GM18861 (cell line): ENCODE data around the gene BIRC5.

Experiments
- ATAC-seq: cut with Tn5 transposase; IDR thresholded peaks from one replicate; pipeline ENCODE4 v1.9.1; 2021; ENCODE audit not compliant: unreplicated experiment

BIRC5 gene

GRCh38 chr17:78271419-78272170, 57.5 kb downstream of the BIRC5 start:
- no peak for ATAC-seq

DNA sequence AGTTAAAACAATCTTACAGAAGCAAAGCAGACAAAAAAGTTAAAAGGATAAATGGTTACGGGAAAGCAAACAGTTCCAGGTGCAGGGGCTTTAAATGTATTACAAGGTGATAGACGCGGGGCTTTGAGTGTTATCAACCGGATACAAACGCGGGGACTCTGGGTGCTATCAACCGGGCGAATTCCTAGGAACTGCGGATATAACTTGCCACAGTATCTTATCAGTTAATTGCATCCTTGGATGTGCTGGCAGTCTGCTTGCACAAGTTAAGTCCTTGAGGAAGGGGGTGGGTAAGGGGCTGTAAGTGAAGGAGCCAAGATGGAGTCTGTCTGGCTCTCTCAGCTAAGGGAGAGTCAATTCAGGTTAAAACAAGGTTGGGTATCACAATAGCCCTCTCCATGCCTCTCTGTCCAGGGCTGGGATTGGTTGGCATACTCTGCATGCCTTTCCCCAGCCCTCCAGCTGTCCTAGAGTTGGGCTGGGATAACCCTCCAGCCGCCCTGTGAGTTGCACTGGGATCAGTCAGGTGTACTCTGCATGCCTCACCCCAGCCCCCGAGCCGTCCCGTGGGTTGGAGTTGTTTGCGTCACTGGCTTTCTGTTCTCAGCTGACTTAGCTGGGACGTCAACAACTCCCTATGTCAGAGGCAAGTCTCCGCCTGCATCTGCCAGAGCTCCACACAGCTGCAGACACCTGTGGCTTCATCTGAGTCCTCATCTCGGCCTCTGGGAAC, 58.3 kb downstream of the BIRC5 start:
- ATAC-seq: no peak

DNA sequence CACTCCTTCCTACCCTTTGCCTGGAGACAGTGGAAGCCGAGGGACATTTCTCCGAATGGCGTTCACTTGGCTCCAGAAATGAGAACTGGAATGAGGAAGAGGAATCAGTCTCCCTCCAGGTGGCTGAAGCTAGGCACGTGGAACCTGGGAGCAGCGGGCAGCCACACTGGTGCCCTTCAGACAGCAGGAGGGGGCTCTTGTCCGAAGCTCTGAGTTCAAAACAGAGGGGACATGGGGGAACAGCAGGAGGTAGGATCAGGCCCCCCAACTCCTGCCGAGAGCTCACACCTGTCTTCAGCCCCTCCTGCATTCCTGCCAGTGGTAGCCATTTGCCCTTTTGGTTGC, 58.8 kb downstream of the BIRC5 start:
- no peak for ATAC-seq

GRCh38 chr17:78273813-78274212, 59.8 kb downstream of the BIRC5 start:
- no peak for ATAC-seq
